Measurements from ENCODE around the gene DEF6.
A peak's percentile ranks its signal among the peaks of the same experiment; 100 is the strongest.
"Not testable (repeated sequence)": the region's sequence is repeated elsewhere in the genome, so short reads cannot be mapped to it uniquely, and the experiment has no call there.

DEF6 gene

DNA sequence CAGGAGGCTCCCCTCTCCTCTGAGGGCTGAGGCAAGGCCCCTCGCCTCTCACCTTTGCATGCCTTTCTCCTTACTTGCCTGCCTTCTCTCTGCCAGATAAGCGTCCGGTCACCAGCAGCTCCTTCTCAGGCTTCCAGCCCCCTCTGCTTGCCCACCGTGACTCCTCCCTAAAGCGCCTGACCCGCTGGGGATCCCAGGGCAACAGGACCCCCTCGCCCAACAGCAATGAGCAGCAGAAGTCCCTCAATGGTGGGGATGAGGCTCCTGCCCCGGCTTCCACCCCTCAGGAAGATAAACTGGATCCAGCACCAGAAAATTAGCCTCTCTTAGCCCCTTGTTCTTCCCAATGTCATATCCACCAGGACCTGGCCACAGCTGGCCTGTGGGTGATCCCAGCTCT lies 23.5 kb downstream of the DEF6 start:
- H3K36me3 ChIP-seq (ENCODE audit: control insufficient read depth in 2 of 2, insufficient read depth in 2 of 2, low read length in 2 of 2) = no peaks in the 10 kb centered on the region
- no peak overlapping the region for H3K4me3 ChIP-seq (ENCODE audit: low read length in 2 of 2)
- H3K9me3 ChIP-seq (ENCODE audit: control insufficient read depth in 2 of 2, low read length in 2 of 2) = no peaks in the 10 kb centered on the region
- no peak overlapping the region for H3K9ac ChIP-seq (ENCODE audit: low read length in 2 of 2)
- no peak overlapping the region for H3K27ac ChIP-seq (ENCODE audit: low read length)
- H3K4me1 ChIP-seq (ENCODE audit: control insufficient read depth, insufficient read depth, low read length) = peaks cover 12% of the 10 kb centered on the region
- H3K27me3 ChIP-seq (ENCODE audit: control insufficient read depth in 1 of 2, insufficient read depth in 2 of 2, low read length in 2 of 2) = no peaks in the 10 kb centered on the region

DNA sequence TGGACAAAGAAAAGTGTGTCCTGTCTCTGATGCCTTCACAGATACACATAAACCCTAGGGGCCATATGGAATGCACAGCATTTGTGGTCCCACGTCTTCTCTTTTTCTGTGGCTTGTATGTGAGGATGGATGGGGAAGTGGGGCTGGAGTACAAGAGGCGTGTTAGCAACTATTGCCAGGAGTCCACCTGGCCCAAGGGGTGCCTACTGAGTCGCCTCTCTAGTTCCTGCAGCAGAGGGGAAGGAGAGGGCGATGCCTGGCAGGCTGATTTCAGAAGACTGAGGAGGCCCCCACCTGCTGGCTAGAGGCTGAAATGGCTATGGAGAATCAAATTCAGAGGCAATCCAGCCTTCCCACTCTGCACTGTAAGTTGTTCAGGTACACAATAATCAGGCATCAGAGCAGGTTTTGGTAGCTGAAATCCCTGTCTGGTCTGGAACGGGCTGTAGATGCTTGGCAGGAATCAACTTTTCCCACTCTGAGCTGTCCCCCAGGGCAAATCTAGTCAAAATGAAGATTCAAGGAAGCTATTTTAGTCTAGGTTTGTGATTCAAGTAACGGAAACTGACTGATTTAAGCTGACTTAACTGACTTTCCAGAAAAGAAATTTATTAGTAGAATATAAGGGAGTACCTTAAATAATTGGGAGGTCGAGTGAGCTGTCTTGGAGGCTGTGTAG lies 29.9 kb downstream of the DEF6 start:
- H3K27me3 ChIP-seq (ENCODE audit: control insufficient read depth in 1 of 2, insufficient read depth in 2 of 2, low read length in 2 of 2) = no peaks in the 10 kb centered on the region
- no peak overlapping the region for H3K9ac ChIP-seq (ENCODE audit: low read length in 2 of 2)
- no peaks in the 10 kb centered on the region for H3K9me3 ChIP-seq (ENCODE audit: control insufficient read depth in 2 of 2, low read length in 2 of 2)
- H3K4me1 ChIP-seq (ENCODE audit: control insufficient read depth, insufficient read depth, low read length) = no peaks in the 10 kb centered on the region
- H3K27ac ChIP-seq (ENCODE audit: low read length) = no peak overlapping the region
- H3K36me3 ChIP-seq (ENCODE audit: control insufficient read depth in 2 of 2, insufficient read depth in 2 of 2, low read length in 2 of 2) = no peaks in the 10 kb centered on the region
- no peak overlapping the region for H3K4me3 ChIP-seq (ENCODE audit: low read length in 2 of 2)

- Histone ChIP-seq H3K4me3 (ENCODE audit: low read length in 2 of 2) (no peak overlapping the region), H3K4me1 (ENCODE audit: control insufficient read depth, insufficient read depth, low read length) (no peaks in the 10 kb centered on the region), H3K9me3 (ENCODE audit: control insufficient read depth in 2 of 2, low read length in 2 of 2) (no peaks in the 10 kb centered on the region), H3K9ac (ENCODE audit: low read length in 2 of 2) (no peak overlapping the region), H3K36me3 (ENCODE audit: control insufficient read depth in 2 of 2, insufficient read depth in 2 of 2, low read length in 2 of 2) (no peaks in the 10 kb centered on the region), H3K27ac (ENCODE audit: low read length) (no peak overlapping the region), H3K27me3 (ENCODE audit: control insufficient read depth in 1 of 2, insufficient read depth in 2 of 2, low read length in 2 of 2) (no peaks in the 10 kb centered on the region)
These were observed 30.6 kb downstream of the DEF6 start for GRCh38 chr6:35328108-35328723.

- not testable (repeated sequence) for H3K4me1 ChIP-seq (ENCODE audit: control insufficient read depth, insufficient read depth, low read length); H3K4me3 ChIP-seq (ENCODE audit: low read length in 2 of 2); H3K27ac ChIP-seq (ENCODE audit: low read length); H3K9me3 ChIP-seq (ENCODE audit: control insufficient read depth in 2 of 2, low read length in 2 of 2); H3K9ac ChIP-seq (ENCODE audit: low read length in 2 of 2); H3K27me3 ChIP-seq (ENCODE audit: control insufficient read depth in 1 of 2, insufficient read depth in 2 of 2, low read length in 2 of 2); H3K36me3 ChIP-seq (ENCODE audit: control insufficient read depth in 2 of 2, insufficient read depth in 2 of 2, low read length in 2 of 2)
These were observed 31.3 kb downstream of the DEF6 start for GRCh38 chr6:35328965-35329364.

DNA sequence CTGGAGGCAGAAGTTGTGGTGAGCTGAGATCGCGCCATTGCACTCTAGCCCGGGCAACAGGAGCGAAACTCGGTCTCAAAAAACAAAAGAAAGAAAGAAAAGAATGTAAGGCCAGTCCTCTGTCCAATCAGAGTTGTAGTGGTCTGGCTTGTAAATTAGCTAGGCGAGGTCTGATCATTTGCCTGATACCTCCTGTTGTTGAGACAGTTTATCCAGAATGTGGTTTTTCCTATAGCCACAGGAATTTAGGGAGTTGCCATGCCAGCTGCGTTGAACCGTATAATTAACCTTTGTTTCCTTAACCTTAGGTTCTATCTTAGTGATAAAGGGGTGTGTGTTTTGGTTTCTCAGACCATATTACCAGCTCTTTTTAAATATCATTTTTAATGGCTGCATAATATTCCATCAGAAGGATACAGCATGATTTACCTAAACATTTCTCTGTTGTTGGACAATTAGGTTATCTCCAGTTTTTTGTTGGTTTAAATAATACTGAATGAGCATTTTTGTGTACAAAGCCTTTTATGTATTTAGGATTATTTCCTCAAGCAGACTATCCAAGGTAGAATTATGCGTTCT lies 33.0 kb downstream of the DEF6 start:
- no peaks in the 10 kb centered on the region for H3K27me3 ChIP-seq (ENCODE audit: control insufficient read depth in 1 of 2, insufficient read depth in 2 of 2, low read length in 2 of 2)
- no peak overlapping the region for H3K27ac ChIP-seq (ENCODE audit: low read length)
- no peak overlapping the region for H3K9ac ChIP-seq (ENCODE audit: low read length in 2 of 2)
- H3K36me3 ChIP-seq (ENCODE audit: control insufficient read depth in 2 of 2, insufficient read depth in 2 of 2, low read length in 2 of 2) = no peaks in the 10 kb centered on the region
- no peak overlapping the region for H3K4me3 ChIP-seq (ENCODE audit: low read length in 2 of 2)
- no peaks in the 10 kb centered on the region for H3K9me3 ChIP-seq (ENCODE audit: control insufficient read depth in 2 of 2, low read length in 2 of 2)
- H3K4me1 ChIP-seq (ENCODE audit: control insufficient read depth, insufficient read depth, low read length) = no peaks in the 10 kb centered on the region

DNA sequence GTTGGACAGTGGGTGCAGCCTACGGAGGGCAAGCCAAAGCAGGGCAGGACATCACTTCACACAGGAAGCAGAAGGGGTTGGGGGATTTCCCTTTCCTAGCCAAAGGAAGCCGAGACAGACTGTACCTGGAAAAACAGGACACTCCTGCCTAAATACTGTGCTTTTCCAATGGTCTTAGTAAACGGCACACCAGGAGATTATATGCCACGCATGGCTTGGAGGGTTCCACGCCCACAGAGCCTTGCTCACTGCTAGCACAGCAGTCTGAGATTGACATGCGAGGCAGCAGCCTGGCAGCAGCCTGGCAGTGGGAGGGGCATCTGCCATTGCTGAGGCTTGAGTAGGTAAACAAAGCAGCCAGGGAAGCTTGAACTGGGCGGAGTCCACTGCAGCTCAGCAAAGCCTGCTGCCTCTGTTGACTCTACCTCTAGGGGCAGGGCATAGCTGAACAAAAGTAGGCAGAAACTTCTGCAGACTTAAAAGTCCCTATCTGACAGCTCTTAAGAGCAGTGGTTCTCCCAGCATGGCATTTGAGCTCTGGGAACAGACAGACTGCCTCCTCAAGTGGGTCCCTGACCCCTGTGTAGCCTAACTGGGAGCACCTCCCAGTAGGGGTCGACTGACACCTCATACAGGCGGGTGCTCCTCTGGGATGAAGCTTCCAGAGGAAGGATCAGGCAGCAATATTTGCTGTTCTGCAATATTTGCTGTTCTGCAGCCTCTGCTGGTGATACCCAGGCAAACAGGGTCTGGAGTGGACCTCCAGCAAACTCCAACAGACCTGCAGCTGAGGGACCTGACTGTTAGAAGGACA lies 34.7 kb downstream of the DEF6 start:
- not testable (repeated sequence) for H3K27ac ChIP-seq (ENCODE audit: low read length); H3K4me1 ChIP-seq (ENCODE audit: control insufficient read depth, insufficient read depth, low read length); H3K4me3 ChIP-seq (ENCODE audit: low read length in 2 of 2); H3K27me3 ChIP-seq (ENCODE audit: control insufficient read depth in 1 of 2, insufficient read depth in 2 of 2, low read length in 2 of 2); H3K36me3 ChIP-seq (ENCODE audit: control insufficient read depth in 2 of 2, insufficient read depth in 2 of 2, low read length in 2 of 2); H3K9ac ChIP-seq (ENCODE audit: low read length in 2 of 2); H3K9me3 ChIP-seq (ENCODE audit: control insufficient read depth in 2 of 2, low read length in 2 of 2)

DNA sequence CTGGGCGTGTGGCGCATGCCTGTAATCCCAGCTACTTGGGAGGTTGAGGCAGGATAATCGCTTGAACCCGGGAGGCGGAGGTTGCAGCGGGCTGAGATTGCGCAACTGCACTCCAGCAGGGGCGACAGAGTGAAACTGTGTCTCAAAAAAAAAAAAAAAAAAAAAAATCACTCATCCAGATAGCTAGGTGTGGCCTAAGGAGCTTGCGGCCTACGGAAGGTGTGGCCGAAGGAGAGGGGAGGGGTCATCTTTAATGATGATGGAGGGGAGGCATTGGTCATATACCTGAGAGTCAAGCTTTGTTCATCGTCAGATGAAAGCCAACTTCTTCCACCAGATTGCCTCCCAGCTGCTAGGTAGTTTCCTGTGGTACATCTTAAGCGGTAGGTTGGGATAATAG lies 43.9 kb downstream of the DEF6 start:
- H3K9ac ChIP-seq (ENCODE audit: low read length in 2 of 2) = no peak overlapping the region
- H3K4me3 ChIP-seq (ENCODE audit: low read length in 2 of 2) = no peak overlapping the region
- H3K27ac ChIP-seq (ENCODE audit: low read length) = no peak overlapping the region

DNA sequence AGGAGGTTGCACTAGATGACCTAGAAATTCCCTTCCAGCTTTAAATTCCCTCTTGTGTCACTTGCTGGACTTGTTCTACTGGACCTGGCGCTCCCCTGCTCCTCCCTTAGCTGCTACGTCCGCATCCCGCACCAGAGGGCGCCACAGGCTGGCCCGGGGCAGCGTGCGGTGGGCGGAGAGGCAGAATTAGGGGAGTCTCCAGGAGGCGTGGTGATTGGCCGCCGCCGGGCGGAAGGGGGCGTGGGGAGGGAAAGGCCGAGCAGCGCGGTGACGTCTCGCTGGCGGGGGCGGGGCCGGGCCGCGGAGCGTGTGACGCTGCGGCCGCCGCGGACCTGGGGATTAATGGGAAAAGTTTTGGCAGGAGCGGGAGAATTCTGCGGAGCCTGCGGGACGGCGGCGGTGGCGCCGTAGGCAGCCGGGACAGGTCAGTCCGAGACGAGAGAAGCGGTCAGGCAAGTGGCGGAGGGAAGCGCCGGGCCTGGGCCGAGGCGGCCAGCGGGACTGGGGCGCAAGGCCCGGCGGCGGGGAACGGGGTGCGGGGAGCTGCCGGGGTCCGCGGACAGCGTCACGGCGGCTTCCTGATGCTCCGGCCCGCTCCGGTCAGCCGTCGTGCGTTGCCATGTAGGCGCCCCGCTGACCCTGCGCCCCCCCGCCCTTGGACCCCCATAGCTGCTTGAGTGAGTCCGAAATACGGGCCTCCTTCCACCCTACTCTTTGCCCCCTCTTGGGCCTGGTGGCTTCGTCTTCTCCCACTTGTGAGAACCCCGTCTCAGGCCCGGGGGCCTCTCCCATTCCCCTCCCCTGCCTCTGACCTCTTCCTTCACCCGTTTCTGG lies 44.9 kb downstream of the DEF6 start, which contains the start of gene PPARD:
TSS of gene PPARD (plus strand) at position 301 of the 834 bp plus-strand sequence. CDS start 68,530 bp downstream, outside the sequence.
- peaks cover 17% of the 10 kb centered on the region for H3K4me1 ChIP-seq (ENCODE audit: control insufficient read depth, insufficient read depth, low read length)
- H3K27ac ChIP-seq (ENCODE audit: low read length) = peak within 1 kb of the TSS; percentile 69
- H3K27me3 ChIP-seq (ENCODE audit: control insufficient read depth in 1 of 2, insufficient read depth in 2 of 2, low read length in 2 of 2) = peaks cover 0 to 2% of the 10 kb centered on the region in 2 donors

More for the DNA sequence above, 43.9 kb downstream of the DEF6 start:
- Histone ChIP-seq H3K4me1 (ENCODE audit: control insufficient read depth, insufficient read depth, low read length) (peaks cover 17% of the 10 kb centered on the region), H3K27me3 (ENCODE audit: control insufficient read depth in 1 of 2, insufficient read depth in 2 of 2, low read length in 2 of 2) (peaks cover 0 to 2% of the 10 kb centered on the region in 2 donors), H3K36me3 (ENCODE audit: control insufficient read depth in 2 of 2, insufficient read depth in 2 of 2, low read length in 2 of 2) (peaks cover 3 to 6% of the 10 kb centered on the region in 2 donors), H3K9me3 (ENCODE audit: control insufficient read depth in 2 of 2, low read length in 2 of 2) (no peaks in the 10 kb centered on the region)

GRCh38 chr6:35343092-35343834 lies 45.6 kb downstream of the DEF6 start:
- Histone ChIP-seq H3K4me1 (ENCODE audit: control insufficient read depth, insufficient read depth, low read length) (peaks cover 17% of the 10 kb centered on the region), H3K27ac (ENCODE audit: low read length) (peak overlapping the region; percentile 69)

More for the DNA sequence above, 44.9 kb downstream of the DEF6 start, which contains the start of gene PPARD:
- peak within 1 kb of the TSS; percentile 94 to 98 for H3K9ac ChIP-seq (ENCODE audit: low read length in 2 of 2)
- peak within 1 kb of the TSS; percentile 88 to 98 for H3K4me3 ChIP-seq (ENCODE audit: low read length in 2 of 2)
- H3K36me3 ChIP-seq (ENCODE audit: control insufficient read depth in 2 of 2, insufficient read depth in 2 of 2, low read length in 2 of 2) = peaks cover 8 to 11% of the 10 kb centered on the region in 2 donors
- H3K9me3 ChIP-seq (ENCODE audit: control insufficient read depth in 2 of 2, low read length in 2 of 2) = no peaks in the 10 kb centered on the region

More at GRCh38 chr6:35343092-35343834, 45.6 kb downstream of the DEF6 start:
- Histone ChIP-seq H3K9ac (ENCODE audit: low read length in 2 of 2) (peak overlapping the region; percentile 94 to 98), H3K36me3 (ENCODE audit: control insufficient read depth in 2 of 2, insufficient read depth in 2 of 2, low read length in 2 of 2) (peaks cover 8 to 11% of the 10 kb centered on the region in 2 donors), H3K27me3 (ENCODE audit: control insufficient read depth in 1 of 2, insufficient read depth in 2 of 2, low read length in 2 of 2) (peaks cover 0 to 2% of the 10 kb centered on the region in 2 donors), H3K9me3 (ENCODE audit: control insufficient read depth in 2 of 2, low read length in 2 of 2) (no peaks in the 10 kb centered on the region), H3K4me3 (ENCODE audit: low read length in 2 of 2) (peak overlapping the region; percentile 88 to 98)
